HUES48 (cell line): ENCODE measurements around the gene SPRY1.

ENCODE experiments used
- H3K27ac ChIP-seq: one replicate; pipeline ENCODE4 v1.7.0; 2013; ENCODE audit warnings: low read depth, low read length, inconsistent platforms
- H3K27me3 ChIP-seq: 2 replicates; pipeline ENCODE4 v1.6.1; 2013; ENCODE audit warnings: mild to moderate bottlenecking, low read length; ENCODE audit not compliant: control insufficient read depth, insufficient read depth
- H3K36me3 ChIP-seq: 2 replicates; pipeline ENCODE4 v1.6.1; 2013; ENCODE audit warnings: low read length; ENCODE audit not compliant: control insufficient read depth, insufficient read depth
- H3K4me1 ChIP-seq: 2 replicates; pipeline ENCODE4 v1.6.1; 2013; ENCODE audit warnings: mild to moderate bottlenecking, low read length; ENCODE audit not compliant: control insufficient read depth, insufficient read depth
- H3K4me3 ChIP-seq: 2 replicates; pipeline ENCODE4 v1.5.1; 2013; ENCODE audit warnings: mild to moderate bottlenecking, low read depth, low read length
- H3K9ac ChIP-seq: 2 replicates; pipeline ENCODE4 v1.6.1; 2013; ENCODE audit warnings: mild to moderate bottlenecking, low read depth, low read length, moderate library complexity
- H3K9me3 ChIP-seq: 2 replicates; pipeline ENCODE4 v1.6.1; 2013; ENCODE audit warnings: low read length; ENCODE audit not compliant: control insufficient read depth, insufficient read depth

SPRY1 gene

DNA sequence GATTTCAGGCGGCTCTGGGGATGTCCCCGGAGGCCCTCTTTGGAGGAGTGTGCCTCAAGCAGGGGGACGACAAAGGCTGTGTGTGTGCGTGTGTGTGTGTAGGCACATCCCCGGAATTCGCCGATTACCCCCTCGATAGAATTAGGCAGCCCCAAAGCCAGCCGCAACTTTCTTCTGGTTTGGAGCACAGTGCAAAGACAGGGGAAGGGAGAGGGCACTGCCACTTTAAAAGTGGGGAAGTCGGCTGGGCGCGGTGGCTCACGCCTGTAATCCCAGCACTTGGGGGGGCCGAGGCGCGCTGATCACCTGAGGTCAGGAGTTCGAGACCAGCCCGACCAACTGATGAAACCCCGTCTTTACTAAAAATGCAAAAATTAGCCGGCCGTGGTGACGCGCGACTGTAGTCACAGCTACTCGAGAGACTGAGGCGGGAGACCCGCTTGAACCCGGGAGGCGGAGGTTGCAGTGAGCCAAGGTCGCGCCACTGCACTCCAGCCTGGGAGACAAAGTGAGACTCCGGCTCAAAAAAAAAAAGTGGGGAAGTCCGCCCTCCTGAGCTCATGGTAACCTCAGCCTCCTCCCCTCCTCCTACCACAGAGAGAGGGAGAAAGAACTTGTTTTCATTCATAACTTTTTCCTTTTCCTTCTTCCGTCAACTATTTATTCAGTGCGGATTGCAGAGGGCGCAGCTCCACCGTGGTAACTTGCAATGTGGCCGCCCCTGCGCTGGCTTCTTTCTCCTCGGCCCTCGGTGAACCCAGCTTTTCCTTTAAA, 2.4 kb downstream of the SPRY1 start:
- H3K4me1 ChIP-seq: peaks cover 19% of the 10 kb centered on the region
- H3K4me3 ChIP-seq: peak overlapping the region; percentile 91
- no peaks in the 10 kb centered on the region for H3K27me3 ChIP-seq
- H3K9ac ChIP-seq: peak overlapping the region; percentile 81
- peak overlapping the region; percentile 87 for H3K27ac ChIP-seq
- no peaks in the 10 kb centered on the region for H3K9me3 ChIP-seq
- H3K36me3 ChIP-seq: peaks cover 32% of the 10 kb centered on the region

DNA sequence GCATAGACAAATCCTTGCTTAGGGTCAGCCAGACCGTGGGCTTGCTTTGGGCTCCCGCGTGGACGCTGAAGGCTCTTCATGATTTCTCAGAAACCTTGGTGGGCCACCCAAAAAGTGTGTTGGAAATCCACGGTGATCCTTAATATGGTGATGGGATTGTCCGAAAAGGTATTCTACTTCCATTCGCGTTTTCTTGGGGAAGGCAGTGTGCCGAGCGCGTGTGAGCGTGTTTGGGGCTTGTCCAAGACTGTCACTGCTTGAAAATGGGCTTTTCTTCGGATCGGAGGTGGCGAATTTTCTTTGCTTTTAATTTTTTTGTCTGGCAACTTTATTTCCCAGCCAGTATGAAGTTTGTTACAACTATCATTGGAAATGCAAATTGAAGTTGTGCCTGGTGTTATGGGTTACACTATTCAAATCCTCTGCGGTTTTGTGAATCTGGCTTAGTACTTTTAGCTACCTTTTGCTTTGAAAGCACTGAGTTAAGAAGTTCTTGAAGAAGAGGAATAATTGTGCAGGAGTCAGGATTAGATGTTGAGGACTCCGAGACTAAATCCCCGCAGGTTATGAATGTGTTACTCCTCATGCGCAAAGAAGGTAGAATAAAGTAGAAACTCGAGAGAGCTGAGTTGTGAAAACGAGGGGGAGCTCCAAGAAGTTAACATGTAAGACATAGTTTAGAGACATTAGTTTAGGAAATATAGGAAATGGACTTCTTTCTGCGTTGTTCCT, 3.2 kb downstream of the SPRY1 start:
- Histone ChIP-seq H3K4me1 (peaks cover 24% of the 10 kb centered on the region), H3K9ac (peak overlapping the region; percentile 81), H3K4me3 (peak overlapping the region; percentile 91), H3K36me3 (peaks cover 38% of the 10 kb centered on the region), H3K9me3 (no peaks in the 10 kb centered on the region), H3K27me3 (no peaks in the 10 kb centered on the region), H3K27ac (peak overlapping the region; percentile 87)

DNA sequence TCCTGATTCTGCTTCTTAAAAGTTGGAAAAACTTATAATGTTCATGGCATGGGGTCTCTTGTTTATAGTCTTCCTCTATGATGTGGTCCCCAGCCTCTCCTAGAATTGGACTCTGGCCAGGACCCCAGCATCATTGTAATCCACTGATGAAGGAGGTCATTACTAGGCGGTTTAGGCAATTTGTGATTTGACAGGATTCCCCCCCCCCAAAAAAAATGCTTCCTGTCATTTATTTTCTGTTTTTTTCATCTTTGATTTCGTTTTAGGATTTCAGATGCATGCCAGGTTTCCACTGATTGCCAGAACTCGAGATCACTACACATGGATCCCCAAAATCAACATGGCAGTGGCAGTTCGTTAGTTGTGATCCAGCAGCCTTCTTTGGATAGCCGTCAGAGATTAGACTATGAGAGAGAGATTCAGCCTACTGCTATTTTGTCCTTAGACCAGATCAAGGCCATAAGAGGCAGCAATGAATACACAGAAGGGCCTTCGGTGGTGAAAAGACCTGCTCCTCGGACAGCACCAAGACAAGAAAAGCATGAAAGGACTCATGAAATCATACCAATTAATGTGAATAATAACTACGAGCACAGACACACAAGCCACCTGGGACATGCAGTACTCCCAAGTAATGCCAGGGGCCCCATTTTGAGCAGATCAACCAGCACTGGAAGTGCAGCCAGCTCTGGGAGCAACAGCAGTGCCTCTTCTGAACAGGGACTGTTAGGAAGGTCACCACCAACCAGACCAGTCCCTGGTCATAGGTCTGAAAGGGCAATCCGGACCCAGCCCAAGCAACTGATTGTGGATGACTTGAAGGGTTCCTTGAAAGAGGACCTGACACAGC, 4.9 kb downstream of the SPRY1 start:
- H3K27me3 ChIP-seq: no peaks in the 10 kb centered on the region
- H3K27ac ChIP-seq: no peak overlapping the region
- no peaks in the 10 kb centered on the region for H3K9me3 ChIP-seq
- no peak overlapping the region for H3K4me3 ChIP-seq
- H3K36me3 ChIP-seq: peaks cover 38% of the 10 kb centered on the region
- peaks cover 22% of the 10 kb centered on the region for H3K4me1 ChIP-seq
- H3K9ac ChIP-seq: no peak overlapping the region

DNA sequence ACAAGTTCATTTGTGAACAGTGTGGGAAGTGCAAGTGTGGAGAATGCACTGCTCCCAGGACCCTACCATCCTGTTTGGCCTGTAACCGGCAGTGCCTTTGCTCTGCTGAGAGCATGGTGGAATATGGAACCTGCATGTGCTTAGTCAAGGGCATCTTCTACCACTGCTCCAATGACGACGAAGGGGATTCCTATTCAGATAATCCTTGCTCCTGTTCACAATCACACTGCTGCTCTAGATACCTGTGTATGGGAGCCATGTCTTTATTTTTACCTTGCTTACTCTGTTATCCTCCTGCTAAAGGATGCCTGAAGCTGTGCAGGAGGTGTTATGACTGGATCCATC, 5.5 kb downstream of the SPRY1 start:
- Histone ChIP-seq H3K27me3 (no peaks in the 10 kb centered on the region), H3K9ac (no peak overlapping the region), H3K36me3 (peaks cover 38% of the 10 kb centered on the region), H3K4me3 (no peak overlapping the region), H3K9me3 (no peaks in the 10 kb centered on the region), H3K27ac (no peak overlapping the region), H3K4me1 (peaks cover 24% of the 10 kb centered on the region)

DNA sequence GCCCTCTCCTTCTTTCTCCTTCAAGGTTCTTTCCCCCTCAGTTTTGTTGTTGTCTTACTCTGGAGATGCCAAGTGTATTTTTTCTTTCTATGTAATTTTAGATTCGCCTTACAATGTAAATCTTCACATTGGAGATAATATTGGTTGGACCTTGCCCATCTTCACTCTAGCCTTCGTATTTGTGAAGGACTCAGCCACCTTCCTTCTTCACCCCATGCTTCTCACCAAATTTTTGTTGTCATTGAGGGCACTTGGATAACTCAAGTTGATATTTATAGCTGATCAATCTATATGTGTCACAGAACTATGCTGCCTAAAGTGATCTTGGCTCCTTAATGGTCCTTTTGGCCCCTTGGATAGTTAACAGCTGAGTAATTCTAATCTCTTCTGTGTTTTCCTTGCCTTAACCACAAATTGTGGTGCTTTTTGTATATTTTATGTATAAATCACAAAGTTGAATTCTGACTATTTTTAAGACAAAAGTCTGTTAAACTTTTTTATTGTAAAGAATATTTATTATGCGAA, 6.5 kb downstream of the SPRY1 start:
- Histone ChIP-seq H3K4me1 (peaks cover 24% of the 10 kb centered on the region), H3K9ac (no peak overlapping the region), H3K9me3 (no peaks in the 10 kb centered on the region), H3K4me3 (no peak overlapping the region), H3K36me3 (peaks cover 38% of the 10 kb centered on the region), H3K27me3 (no peaks in the 10 kb centered on the region), H3K27ac (no peak overlapping the region)

DNA sequence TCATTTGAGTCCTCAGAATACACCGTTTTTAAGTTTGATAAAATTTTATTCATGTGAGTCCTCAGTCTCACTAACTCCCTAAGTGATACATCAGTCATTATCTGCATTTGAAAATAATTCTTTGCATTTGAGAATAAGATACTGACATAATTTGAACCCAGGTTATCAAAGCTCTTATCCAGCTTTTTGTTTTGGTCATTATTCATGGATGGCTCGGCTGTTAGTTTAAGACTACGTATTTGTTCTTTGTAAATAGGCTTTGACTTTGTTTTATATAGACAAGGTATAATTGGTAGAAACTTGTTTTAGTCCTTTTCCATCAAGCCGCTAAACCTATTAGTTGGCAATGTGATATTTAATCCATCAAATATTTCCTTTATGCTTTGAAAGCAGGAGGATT, 7.9 kb downstream of the SPRY1 start:
- H3K9me3 ChIP-seq: no peaks in the 10 kb centered on the region
- H3K4me3 ChIP-seq: no peak overlapping the region
- no peak overlapping the region for H3K9ac ChIP-seq
- H3K27me3 ChIP-seq: no peaks in the 10 kb centered on the region
- peaks cover 29% of the 10 kb centered on the region for H3K4me1 ChIP-seq
- H3K36me3 ChIP-seq: peaks cover 38% of the 10 kb centered on the region
- H3K27ac ChIP-seq: no peak overlapping the region

DNA sequence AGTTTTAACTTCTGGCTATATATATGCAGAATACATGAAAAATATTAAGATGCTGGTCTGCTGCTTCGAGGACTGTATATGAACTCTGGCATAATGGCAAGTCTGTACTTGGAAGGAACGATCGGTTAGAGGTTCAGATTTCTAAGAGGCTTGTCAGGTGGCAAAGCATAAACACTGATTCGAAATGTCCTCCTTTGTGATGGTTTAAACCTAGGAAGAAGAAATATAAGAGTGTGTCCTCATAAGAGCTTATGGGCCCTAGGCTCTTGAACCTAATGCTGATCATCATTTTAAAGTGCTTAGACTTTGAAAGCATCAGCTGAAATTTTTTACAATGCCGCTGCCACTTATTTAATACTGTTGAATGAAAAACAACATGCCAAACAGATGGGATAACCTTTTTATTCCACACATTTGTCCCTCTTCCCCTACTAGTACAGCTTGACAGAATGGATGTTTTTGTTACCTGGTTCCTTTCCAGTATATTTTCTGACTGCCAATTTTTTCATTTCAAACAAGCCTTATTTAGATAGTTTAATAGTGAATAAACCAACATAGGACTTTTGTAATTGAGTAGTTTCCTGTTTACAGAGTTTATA, 8.8 kb downstream of the SPRY1 start:
- H3K9me3 ChIP-seq: no peaks in the 10 kb centered on the region
- H3K9ac ChIP-seq: no peak overlapping the region
- H3K36me3 ChIP-seq: peaks cover 38% of the 10 kb centered on the region
- peaks cover 27% of the 10 kb centered on the region for H3K4me1 ChIP-seq
- no peak overlapping the region for H3K27ac ChIP-seq
- H3K27me3 ChIP-seq: no peaks in the 10 kb centered on the region
- no peak overlapping the region for H3K4me3 ChIP-seq

DNA sequence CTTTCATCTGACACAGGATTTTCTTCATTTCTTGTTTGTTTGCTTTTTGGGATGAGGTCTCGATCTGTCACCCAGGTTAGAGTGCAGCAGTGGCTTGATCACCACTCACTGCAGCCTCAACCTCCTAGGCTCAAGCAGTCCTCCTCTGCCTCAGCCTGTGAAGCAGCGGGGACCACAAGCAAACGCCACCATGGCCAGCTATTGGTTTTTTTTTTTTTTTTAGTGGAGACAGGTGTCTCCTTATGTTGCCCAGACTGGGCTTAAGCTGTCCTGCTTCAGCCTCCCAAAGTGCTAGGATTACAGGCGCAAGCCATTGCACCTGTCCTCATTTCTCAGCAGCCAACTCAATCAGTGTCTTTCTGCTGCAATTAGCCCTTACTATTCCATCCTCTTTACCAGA, 10.3 kb downstream of the SPRY1 start:
- Histone ChIP-seq H3K4me3 (no peak overlapping the region), H3K9me3 (no peaks in the 10 kb centered on the region), H3K4me1 (peaks cover 22% of the 10 kb centered on the region), H3K9ac (no peak overlapping the region), H3K36me3 (peaks cover 28% of the 10 kb centered on the region), H3K27me3 (no peaks in the 10 kb centered on the region), H3K27ac (no peak overlapping the region)

DNA sequence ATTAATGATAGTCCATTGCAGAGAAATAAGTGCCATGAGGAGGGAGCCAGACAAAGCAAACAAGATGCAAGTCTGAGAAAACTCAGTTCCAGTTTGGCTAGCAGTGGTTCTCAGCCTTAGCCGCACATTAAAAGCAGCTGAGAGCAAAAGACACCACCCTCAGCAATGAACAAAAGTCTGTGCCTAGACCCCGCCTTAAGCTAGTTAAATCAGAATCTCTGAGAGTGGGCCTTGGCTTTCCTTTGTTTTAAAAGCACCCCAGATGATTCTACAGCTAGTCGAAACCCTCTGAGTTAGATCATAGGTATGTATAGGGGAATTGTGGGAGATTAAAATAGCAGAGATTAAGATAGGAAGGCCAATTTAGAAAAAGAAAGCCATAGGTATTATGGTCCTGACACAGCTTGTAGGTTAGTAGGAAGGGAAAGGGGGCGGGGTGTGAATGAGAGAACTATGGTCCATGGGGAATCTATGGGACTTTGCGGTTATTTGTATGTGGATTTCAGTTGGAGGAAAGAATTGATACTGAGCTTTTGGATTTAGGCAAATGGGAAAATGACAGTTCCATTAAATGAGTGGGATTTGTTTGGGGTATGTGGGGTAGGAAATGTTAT, 12.0 kb downstream of the SPRY1 start:
- H3K27me3 ChIP-seq: no peaks in the 10 kb centered on the region
- H3K4me3 ChIP-seq: no peak overlapping the region
- H3K27ac ChIP-seq: peak overlapping the region; percentile 16
- H3K9ac ChIP-seq: no peak overlapping the region
- H3K9me3 ChIP-seq: no peaks in the 10 kb centered on the region
- H3K36me3 ChIP-seq: peaks cover 11% of the 10 kb centered on the region
- peaks cover 19% of the 10 kb centered on the region for H3K4me1 ChIP-seq

DNA sequence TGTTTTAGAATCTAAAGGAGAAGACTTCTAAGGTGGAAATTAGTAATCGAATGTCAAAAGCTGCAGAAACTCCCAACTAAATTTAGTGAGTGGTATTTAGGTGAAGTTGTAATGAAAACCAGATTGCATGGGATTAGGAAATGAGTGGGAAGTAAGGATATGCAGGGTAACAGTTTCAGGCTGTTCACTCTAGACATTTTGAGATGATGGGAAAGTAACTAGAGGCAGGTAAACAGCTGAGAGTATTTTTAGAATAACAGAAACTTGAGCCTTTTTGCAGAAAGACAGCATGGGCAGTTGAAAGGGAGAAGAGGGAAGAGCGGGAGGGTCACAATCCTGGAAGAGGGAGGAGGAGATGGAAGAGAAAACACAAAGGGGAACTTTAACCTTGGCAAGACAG, 12.7 kb downstream of the SPRY1 start:
- peaks cover 17% of the 10 kb centered on the region for H3K4me1 ChIP-seq
- no peak overlapping the region for H3K4me3 ChIP-seq
- H3K9me3 ChIP-seq: no peaks in the 10 kb centered on the region
- peaks cover 3% of the 10 kb centered on the region; the same call in 1 of the 2 replicates for H3K36me3 ChIP-seq
- H3K27me3 ChIP-seq: no peaks in the 10 kb centered on the region
- H3K27ac ChIP-seq: no peak overlapping the region
- H3K9ac ChIP-seq: no peak overlapping the region
